GM21528 (cell line): ENCODE measurements around the gene ARHGAP32.
"Not testable (repeated sequence)": the region's sequence is repeated elsewhere in the genome, so short reads cannot be mapped to it uniquely, and the experiment has no call there.

ENCODE experiments used
- ATAC-seq: cut with Tn5 transposase; IDR thresholded peaks from one replicate; pipeline ENCODE4 v1.9.1; 2021; ENCODE audit warnings: mild to moderate bottlenecking, moderate library complexity; ENCODE audit not compliant: unreplicated experiment, low FRiP score

The ARHGAP32 gene

DNA sequence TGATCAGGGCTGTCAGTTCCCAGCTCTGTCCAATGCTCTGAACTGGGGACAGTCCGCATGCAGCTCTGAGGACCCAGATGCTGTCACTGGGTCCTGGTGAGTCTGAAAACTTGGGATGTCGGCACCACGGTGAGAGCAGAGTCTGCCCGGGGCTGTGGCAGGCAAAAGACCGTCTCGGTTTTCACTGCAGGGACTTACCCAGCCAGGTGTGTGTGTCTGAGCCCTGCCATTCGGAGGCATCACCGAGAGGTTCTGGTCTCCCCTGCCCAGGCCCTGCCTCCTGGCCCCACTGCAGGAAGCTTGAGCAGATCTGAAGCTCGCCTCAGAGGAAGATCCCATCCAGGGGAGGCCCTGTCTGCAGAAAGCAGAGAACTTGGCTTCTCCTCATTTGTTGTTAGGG lies 254.6 kb downstream of the ARHGAP32 start:
- ATAC-seq: no peak

DNA sequence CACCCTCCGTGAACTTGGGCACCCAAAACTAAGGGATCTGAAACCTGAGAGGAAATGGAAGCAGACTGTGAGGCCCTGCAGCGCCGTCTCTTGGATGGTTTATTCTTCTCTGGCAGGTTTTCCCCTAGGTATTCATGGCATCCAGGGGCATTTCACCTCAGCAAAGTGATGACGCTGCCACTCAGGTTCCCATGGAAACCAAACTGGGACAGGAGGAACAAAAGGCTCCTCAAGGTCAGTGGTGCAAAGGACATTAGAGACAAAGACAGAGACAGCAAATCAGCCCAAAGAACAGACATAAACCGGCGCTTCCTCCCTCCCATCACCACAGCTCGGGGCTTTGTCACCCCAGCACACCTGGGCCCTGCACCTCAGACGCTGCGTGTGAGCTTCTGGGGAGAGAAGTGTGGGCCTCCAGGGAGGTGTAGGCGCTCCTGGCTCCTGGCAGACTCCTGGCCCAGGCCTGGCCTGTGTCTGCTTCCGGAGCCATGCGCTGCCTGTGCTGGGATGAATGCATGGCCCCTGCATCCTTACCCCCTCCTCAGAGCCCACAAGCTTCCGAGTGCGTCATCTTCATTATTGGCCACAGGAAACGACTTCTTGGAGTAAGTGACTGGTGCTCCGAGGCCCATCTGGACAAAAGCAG lies 255.4 kb downstream of the ARHGAP32 start:
- ATAC-seq: no peak

DNA sequence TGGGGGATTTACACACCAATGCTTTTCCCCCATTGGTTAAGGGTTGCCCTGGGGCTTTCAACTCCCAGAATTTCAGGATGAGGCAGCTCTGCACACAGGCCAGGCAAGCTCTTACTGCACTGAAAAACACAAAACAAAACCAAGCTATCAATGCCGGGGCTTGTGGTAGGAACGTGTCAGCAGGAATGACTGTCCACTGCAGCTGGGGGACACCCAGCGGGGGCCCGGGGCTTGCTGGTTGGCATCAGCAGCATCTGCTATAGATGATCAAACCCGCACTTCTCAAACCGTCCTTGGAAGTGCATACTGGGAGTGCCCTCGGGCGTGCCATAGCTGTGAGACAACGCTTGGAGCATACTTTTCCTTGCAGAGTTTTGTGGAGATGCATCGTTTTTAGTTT lies 257.2 kb downstream of the ARHGAP32 start:
- ATAC-seq: no peak

DNA sequence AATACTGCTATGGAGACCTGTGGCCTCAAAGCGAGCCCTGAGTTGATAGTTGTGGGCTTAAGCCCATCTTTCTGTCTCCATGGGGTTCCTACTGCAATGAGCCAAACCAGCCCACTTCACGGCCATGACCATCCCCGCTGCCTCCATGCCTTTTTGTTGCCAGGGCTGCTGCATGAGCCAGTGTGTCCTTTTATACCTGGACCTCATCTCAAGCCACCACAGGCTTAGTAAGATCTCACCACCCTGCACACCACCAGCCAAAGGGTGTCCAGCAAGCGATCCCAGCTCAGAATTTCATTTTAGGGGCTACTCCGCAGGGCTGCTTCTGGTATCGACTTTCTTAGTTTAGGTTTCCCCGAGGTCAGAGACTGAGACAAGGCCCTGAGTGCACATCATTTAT lies 257.8 kb downstream of the ARHGAP32 start:
- no peak for ATAC-seq

DNA sequence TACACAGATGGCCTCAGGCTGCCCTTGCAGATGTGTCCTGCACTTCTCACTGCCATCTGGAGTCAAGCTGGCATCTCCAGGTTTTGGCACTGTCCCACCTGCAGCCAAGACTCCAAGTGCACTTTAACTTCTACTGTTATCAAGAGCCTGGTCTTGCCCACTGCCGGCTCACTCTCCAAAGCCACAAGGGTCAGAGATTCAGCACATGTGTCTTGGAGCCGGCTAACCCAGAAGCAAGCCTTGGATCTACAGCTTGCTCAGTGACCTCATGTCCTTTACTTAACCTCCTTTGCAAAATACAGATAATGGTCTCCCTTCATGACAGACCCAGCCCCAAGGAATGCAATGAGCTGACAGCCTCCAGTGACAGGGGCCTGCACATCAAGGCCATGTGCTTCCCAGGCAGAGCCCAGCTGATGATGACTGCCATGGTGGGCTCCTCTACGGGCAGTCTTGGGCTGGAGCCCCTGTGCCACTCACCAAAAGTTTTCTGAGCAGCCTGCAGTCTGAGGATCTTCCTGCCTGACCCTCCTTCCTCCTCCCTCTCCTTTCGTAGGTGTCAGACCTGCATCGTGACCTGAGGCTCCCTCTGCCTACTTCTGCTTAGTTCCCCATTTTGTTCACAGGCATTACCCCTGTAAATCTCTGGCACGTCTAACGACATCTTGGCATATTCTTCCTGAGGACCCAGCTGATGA lies 258.5 kb downstream of the ARHGAP32 start:
- ATAC-seq: no peak

DNA sequence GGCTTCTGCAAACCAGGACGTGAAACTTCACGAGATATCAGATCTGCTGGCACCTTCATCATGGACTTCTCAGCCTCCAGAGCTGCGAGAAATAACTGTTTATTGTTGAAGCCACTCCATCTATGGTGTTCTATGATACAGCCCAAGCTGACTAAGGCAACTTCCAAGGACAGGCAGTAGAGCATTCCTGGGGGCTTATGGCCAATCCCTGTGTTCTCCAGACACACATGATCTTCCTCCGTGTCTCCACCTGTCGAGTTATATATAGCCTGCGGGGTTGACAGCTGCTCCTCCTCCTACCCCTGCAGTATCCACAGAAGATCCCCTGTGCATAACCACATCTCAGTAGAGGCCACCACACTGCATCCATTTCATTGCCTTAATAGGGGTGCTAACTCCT lies 260.5 kb downstream of the ARHGAP32 start:
- no peak for ATAC-seq

DNA sequence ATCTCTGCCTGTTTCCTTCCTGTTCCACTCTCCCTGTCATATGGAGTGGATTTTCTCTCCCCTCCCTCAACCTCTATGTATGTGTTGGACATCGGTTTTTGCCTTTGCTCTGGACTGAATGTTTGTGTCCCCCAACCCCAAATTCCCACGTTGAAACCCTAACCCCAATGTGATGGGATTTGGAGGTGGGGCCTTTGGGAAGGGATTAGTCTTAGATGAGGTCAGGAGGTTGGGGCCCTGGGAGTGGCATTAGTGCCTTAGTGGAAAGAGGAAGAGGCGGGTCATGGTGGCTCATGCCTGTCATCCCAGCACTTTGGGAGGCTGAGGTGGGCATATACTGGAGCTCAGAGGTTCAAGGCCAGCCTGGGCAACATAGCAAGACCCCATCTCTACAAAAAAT lies 261.1 kb downstream of the ARHGAP32 start:
- no peak for ATAC-seq

DNA sequence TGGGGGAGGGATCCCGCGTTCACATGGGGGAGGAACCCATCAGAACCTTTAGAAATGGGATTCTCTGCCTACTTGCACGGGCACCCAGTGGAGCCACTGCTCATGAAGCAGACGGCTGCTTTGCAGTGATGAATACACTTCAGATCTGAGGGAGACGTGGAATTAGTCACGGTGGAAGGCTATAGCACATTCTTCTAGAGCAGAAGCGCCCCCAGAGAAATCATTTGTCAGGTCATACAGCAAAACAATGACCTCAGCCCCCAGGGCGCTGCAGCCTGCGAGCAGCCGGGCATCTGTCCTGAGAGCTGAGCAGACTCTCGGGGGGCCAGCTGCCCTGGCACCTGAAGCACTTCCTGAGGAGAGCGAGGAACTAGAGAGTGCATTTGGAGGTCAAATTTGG lies 262.1 kb downstream of the ARHGAP32 start:
- no peak for ATAC-seq

DNA sequence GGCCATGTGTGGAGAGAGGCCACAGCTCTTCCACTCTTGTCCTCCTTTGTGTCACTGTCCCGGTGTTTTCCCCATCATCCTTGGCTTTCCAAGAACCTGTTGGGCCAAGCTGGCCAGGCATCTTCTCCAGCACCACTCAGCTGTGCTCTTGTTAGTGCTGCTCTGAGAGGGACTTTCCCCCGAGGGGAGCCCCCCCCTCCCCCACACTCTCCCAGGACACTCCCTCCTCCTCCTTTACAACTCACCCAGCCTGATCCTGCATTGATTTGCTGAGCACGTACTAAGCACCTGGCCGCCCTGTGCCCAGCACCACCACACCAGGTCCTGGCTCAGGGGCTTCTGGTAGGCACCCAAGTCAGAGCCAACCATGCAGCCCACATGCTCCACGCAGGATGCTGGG lies 262.7 kb downstream of the ARHGAP32 start:
- ATAC-seq: no peak

DNA sequence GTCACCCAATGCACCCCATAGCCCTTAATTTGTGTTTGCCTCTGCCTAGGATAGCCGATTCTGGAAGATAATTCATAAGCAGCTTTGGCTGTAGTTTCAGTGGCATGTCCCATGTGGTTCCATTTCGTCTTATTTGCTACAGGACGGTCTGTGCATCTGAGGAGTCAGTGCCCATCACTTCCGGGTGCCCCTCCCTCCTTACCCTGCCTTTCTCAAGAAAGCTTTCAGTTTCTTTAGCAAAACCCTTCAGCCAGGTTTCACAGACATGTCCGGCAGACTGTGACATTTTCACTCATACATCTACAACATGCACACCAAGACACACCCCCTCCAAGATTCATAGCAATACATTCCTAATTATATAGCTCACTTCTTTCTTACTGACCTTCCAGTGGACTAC lies 263.7 kb downstream of the ARHGAP32 start:
- ATAC-seq: peak; percentile 97

DNA sequence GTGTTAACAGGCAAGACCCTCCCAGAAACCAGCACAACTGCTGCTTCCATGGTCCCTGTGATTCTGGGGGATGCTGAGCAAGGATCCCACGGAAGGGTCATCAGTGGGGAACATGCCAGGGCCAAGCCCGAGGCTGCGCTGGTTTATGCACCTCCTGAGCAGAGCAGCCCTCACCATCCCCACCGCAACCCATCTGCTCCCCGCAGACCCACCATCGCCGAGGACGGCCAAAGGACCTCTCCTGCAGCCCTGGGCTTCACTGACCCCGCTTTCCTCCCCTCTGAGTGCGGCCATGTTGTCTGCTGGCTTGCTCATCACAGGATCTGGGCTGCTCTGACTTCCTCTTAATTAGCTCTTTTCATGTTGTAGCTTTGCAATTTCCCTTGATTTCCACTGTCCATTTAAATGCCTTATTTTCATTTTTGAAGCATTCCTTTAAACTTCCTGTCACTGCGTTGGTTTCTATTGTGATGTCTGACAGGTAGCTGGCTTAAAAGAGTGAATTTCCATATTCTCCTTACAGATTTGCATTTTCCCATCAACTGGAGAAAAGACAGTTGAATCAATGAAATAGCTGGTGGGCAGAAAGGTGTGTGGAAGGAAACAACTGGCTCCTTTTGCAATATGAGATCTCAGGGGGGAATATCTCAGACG lies 264.3 kb downstream of the ARHGAP32 start:
- peak; percentile 4 for ATAC-seq

DNA sequence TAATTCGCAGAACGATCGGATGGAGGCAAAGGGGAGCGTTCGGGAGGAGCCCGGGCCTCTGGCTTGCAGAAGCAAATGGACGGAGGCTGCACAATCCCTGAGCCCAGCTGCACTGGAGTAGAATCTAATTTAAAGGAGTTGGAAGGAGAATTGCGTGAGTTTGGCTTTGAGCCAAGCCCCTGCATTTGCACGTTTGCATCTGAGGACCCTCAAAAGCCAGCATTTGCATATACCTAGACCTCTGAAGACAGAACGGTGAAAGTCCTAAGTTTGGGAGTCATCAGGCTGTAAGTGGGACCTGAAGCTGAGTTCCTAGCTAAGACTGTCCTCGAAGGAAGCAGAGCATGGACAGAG lies 265.0 kb downstream of the ARHGAP32 start:
- ATAC-seq: no peak

DNA sequence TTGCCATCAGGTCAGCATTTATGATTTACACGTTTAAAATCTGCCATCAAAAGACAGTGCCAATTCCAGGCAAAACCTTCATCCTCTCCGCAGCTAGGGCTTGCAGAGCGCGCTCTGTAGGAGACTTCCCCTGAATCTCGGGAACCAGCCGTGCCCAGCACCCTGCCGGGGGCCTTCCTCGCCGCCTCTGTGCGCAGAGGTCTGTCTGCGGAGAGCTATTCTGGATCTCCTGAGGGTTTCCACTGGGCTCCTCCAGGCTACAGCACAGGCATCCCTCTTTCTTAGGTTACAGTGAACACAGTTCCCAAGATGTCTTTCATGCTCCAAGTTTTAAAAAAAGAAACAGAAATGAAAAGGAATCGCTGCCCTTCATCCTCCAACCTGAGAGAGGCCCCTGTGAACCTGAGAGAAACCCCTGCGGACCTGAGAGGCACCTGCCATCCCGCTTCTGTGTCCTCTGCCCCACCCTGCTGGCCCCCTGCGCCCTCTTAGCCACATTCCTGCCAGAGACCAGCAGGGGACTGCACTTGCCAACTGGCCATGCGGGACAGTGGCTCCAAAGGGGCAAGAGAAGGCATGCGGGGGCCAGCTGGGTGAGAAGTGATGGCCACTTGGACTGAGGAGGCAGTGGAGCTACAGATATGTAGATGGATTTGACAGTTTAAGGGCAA lies 265.6 kb downstream of the ARHGAP32 start:
- no peak for ATAC-seq

DNA sequence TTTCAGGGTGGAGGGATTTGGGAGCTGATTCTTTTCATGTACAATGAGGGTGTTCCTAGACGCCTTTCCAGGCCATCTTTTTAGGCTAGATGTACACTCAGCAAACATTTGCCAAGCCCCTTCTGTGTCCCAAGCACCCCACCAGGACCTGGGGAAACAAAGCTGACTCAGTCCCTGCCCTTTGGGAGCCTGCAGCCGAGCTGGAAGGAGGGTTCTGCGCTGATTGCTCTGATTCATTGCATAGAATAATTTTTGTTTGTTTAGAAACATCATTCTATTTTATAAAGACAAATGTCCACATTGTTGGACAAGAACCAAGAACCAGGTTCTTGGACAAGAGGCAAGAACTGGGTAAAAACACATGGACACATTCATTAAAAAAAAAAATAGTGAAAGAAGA lies 266.1 kb downstream of the ARHGAP32 start:
- ATAC-seq: no peak

DNA sequence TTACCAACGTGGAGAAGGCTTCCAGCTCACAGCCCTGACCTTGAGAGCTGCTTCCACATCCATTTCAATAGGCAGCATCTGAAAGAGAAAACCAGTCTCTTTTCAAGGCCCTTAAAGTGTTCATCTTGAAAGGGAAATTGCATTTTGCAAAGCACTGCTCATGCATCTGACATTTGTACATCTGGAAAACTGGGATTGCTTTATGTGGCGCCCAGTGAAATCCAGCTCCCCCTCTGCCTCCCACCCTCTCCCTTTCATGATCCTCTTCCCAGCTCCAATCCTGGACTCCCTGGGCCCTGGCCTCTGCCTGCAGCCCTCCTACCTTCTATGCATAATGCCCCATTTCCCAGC lies 266.9 kb downstream of the ARHGAP32 start:
- no peak for ATAC-seq

DNA sequence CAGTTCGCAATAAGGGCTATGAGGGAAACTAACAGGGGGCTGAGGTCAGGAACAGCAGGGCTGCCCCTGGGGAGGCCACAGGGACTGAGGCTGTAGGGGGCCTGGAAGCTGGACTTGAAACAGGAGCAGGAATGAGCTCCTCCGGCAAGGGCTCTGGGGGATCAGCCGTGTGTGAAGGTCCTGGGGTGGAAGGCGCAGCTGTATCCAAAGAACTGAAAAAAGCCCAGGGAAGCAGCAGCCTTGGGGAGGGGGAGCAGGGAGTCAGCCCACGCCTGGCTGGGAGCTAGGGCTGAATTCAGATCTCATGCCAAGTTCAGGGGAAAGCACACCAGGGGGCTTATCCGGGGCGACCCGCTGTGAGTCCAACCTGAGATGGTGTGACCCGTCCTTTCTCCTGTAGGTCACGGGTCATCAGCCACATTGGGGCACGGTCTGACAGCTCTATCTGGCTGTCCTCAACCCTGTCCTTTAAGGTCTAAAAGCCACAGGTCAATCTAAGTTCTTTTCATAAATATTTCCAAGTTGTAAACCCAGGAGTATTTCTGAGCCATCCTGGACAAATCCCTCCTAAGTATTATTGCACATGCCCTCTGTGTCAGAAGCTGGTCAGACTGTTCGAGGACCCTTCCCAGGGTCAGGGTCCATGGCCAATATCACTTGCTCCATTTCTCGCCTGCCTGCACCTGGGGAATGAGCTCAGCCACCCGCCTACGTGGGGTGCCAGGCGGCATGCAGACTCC lies 267.4 kb downstream of the ARHGAP32 start:
- ATAC-seq: no peak

DNA sequence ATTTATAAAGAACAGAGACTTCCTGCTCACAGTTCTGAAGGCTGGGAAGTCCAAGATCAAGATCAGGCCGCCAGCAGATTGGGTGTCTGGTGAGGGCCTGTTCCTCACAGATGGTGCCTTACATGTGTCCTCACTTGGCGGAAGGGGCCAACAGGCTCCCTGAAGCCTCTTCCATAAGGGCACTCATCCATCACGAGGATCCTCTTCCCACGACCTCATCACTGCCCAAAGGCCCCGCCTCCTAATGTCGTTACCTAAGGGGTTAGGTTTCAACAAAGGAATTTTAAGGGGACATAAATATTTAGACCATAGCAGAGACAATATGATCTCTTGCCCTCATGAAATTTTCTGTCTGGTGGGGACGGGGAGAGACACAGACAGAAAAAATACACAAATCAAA lies 268.0 kb downstream of the ARHGAP32 start:
- ATAC-seq: no peak

DNA sequence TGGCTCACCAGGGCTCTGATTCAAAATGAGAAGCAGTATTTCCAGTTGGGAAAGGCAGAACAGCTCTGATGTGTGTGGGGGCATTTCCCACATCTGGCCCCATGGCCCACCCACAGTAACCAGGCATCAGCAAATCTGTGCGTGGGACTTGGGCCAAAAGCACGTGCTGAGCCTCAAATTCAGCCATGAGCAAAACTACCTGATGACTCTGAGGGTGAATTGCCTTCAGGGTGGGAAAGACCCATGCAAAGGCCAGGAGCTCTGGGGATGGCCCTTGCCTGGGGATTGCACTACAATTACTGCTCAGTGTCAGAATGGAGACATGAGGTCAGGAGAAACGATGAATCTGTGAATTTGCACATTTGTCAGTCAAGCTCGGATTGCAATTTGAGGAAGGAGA lies 270.3 kb downstream of the ARHGAP32 start:
- no peak for ATAC-seq

DNA sequence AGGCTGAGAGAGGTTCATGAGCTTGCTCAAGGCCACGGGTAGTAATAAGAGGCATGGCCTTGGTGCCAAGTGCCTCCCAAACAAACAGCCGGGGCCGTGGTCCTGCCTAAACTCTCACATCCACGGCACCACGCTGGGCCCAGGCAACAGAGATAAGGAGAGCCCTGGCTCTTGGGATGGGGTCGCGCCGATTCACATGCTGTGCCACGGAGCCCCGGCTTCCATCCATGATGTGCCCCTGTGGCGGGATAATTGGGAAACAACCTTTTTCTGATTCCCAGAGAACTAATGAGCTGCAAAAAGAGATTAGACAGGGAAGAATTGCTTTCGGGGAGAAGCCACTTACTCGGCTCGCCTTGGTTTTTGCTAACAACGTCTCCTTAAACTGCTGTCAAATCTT lies 271.5 kb downstream of the ARHGAP32 start:
- no peak for ATAC-seq

DNA sequence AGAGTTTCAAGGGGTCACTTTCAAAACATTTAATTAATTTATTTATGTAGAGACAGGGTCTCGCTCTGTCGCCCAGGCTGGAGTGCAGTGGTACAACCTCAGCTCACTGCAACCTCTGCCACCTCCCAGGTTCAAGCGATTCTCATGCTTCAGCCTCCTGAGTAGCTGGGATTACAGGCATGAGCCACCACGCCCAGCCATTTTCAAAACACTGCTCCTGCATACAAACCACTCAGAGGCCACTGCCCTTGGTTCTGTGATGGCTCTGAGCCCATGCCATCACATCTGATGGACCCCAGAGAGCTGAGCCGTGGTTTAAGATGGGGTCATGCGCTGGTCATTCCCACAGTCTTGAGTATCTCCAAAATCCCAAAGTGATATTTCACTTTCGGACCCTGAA lies 272.5 kb downstream of the ARHGAP32 start:
- not testable (repeated sequence) for ATAC-seq

DNA sequence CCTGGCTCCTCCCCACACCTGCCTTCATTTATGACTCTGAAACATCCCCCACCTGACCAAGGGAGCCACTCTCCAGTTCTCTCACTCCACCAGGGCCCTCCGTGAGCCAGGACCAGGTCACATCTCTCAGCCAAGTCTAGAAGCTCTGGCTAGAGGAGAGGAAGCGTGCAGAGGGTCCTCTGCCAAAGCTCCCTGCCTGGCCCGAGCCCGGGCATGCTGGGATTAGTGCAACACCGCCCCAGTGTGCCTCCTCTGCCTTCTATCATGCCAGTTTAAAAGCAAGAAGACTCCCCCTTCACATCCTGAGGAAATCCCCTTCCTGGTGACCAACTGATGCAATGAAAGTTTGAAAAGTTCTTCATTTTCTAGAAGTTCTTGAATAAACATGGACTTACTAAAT lies 272.9 kb downstream of the ARHGAP32 start:
- ATAC-seq: no peak
